ENCODE data around the gene PKNOX1. TPM values are rescaled to one million over a fixed set of nuclear protein-coding genes. Genes with fewer than 3 reads are reported as not detected.
"Not testable (repeated sequence)": the region's sequence is repeated elsewhere in the genome, so short reads cannot be mapped to it uniquely, and the experiment has no call there.

Gene PKNOX1
- polyA plus RNA-seq, 1 donor from 2014 or later = 13.1 TPM

DNA sequence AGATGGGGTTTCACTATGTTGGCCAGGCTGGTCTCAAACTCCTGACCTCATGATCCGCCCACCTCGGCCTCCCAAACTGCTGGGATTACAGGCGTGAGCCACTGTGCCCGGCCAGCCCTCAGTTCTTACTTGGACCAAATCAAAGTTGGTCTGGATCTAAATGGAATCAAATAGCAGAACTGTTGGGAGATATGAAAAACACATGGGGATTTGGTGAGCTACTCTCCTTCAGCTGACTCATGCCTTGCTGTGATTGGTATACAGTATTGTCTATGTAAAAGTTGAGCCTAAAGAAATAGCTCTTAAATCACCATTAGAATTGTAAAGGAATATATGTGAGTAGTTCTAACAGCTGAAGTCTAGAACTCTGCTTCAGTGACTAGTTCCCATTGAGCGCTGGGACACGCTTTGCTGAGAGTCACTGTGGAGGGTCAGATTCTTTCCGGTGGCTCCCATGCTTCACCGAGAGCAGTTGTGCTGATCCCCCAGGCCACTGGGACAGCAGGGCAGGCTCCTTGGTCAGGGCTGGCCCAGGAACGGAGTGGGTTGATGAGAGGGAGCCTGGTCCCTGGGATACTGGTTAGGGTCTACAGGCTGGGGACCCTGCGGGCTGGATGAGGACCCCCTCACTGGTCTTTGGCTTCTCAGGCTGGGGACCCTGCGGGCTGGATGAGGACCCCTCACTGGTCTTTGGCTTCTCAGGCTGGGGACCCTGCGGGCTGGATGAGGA, 14.0 kb downstream of the PKNOX1 start:
- H3K27me3 Mint-ChIP-seq = no peaks in the 10 kb centered on the region
- no peak overlapping the region for H3K4me3 Mint-ChIP-seq
- H3K27ac Mint-ChIP-seq = no peak overlapping the region

DNA sequence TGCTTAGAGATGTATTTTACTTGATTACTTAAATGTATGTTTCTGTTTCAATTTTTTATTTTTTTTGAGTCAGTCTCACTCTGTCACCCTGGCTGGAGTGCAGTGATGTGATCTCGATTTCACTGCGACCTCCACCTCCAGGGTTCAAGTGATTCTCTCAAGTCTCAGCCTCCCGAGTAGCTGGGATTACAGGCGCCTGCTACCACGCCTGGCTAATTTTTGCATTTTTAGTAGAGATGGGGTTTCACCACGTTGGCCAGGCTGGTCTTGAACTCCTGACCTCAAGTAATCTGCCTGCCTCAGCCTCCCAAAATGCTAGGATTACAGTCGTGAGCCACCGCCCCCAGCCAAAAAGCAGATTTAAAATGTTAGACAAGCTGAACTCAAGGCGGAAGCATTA, 15.0 kb downstream of the PKNOX1 start:
- Mint-ChIP-seq H3K4me1 (peaks cover 6 to 16% (median 10%) of the 10 kb centered on the region in 3 donors), H3K4me3 (peak overlapping the region in 1 of 4 donors; percentile 79)
- not testable (repeated sequence) for H3K36me3 Mint-ChIP-seq, H3K27ac Mint-ChIP-seq, H3K9me3 Mint-ChIP-seq, H3K27me3 Mint-ChIP-seq

More for the DNA sequence above, 14.0 kb downstream of the PKNOX1 start:
- Mint-ChIP-seq H3K36me3 (no peaks in the 10 kb centered on the region), H3K9me3 (no peaks in the 10 kb centered on the region), H3K4me1 (peaks cover 6 to 16% (median 10%) of the 10 kb centered on the region in 3 donors)

DNA sequence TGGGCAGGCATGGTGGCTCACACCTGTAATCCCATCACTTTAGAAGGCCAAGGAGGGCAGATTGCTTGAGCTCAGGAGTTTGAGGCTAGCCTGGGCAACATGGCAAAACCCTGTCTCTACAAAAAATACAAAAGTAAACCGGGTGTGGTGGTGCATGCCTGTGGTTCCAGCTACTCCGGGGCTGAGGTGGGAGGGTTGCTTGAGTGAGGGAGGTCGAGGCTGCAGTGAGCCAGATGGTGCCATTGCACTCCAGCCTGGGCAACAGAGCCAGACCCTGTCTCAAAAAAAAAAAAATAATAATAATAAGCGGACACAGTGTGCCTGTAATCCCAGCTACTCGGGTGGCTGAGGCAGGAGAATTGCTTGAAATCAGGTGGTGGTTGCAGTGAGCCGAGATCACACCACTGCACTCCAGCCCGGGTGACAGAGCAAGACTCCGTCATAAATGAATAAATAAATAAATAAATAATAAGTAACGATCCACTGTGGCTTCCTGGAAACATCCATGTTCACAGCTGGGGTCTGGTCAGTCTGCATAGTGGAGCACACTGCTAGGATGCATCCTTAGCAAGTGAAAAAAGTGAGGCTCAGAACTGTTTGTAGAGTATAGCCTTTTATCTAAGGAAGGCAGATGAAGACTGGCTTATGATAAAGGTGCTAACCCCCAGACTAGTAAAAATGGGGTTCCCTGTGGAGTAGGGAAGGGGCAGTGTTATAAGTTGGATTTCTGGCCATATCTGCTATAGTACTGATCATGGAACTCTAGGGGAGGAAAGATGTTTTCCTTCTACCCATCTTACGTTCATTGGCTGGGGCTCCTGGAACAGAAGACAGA, 15.7 kb downstream of the PKNOX1 start:
- Mint-ChIP-seq H3K27me3 (no peaks in the 10 kb centered on the region), H3K4me1 (peaks cover 6 to 14% (median 10%) of the 10 kb centered on the region in 3 donors), H3K36me3 (no peaks in the 10 kb centered on the region), H3K27ac (peak overlapping the region in 1 of 3 donors; percentile 74), H3K4me3 (peak overlapping the region in 1 of 4 donors; percentile 79), H3K9me3 (no peaks in the 10 kb centered on the region)

DNA sequence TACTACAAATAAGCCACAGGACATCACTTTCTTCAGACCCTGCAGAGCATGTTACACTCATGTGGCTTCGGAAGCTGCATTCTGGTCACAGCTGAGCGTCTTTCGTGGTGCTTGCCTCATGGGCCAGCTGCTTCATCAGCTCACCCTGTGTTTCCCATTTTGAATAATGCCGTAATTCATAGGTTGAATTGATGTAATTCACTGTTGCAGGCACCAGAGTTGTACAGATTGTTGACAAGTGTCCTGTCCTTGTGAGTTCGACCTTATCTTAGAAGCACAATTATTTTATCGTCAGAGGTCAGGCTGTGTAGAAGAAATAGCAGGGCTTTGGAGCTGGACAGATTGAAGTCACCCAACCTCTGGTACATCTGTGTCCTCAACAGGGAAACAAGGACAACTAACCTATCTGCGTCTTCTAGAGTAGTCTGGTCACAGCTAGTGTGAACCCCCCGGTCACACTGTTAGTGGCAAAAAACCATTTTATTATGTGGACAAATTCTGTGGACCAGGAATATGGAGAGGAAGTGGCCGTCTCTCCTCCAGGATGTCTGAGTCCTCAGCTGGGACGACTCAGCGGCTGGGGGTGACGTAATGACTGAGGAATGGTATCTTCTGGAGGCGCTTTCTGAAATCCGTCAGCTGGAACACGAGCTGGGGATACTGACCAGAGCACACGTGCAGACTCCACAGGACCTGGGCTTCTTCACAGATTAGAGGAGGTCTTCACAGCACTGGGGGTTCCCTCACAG, 17.8 kb downstream of the PKNOX1 start:
- peaks cover 6 to 13% (median 12%) of the 10 kb centered on the region in 3 donors for H3K4me1 Mint-ChIP-seq
- H3K9me3 Mint-ChIP-seq = no peaks in the 10 kb centered on the region
- H3K4me3 Mint-ChIP-seq = no peak overlapping the region
- peaks cover 1% of the 10 kb centered on the region for H3K36me3 Mint-ChIP-seq
- no peaks in the 10 kb centered on the region for H3K27me3 Mint-ChIP-seq
- peak overlapping the region in 1 of 3 donors; percentile 64 for H3K27ac Mint-ChIP-seq

DNA sequence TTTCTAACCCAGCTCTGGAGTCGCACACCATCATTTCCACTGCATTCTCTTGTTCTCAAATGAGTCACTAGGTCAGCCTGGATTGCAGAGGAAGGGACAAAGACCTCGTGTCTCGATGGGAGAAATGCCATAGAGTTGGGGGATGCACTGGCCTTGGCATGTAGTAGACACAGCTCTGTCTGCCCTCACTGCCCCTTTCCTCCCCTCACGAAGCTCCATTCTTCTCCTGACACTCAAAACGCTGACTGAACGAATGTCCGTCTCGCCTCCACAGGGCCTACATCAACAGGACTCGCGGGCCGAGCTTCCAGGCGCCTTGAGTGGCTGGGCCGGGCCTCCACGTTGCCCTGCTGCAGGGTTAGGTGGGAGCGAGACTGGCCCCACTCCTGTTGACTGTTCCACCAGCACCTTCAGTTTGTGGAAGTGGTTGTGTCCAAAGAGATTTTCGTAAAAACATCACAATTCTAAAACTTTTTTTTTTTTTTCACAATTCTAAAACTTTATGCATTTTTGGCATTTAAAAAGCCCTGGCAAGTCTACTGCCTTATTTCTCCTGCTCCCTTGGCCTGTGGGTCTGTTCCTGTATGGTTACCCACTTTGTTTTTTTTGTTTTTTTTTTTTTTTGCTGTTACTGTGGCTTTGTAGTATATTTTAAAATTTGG, 18.8 kb downstream of the PKNOX1 start:
- Mint-ChIP-seq H3K4me3 (no peak overlapping the region), H3K9me3 (peaks cover 0 to 2% (median 1%) of the 10 kb centered on the region in 3 donors), H3K36me3 (peaks cover 7% of the 10 kb centered on the region), H3K27ac (peak overlapping the region in 1 of 3 donors; percentile 73), H3K27me3 (no peaks in the 10 kb centered on the region), H3K4me1 (peaks cover 6 to 13% (median 12%) of the 10 kb centered on the region in 3 donors)

DNA sequence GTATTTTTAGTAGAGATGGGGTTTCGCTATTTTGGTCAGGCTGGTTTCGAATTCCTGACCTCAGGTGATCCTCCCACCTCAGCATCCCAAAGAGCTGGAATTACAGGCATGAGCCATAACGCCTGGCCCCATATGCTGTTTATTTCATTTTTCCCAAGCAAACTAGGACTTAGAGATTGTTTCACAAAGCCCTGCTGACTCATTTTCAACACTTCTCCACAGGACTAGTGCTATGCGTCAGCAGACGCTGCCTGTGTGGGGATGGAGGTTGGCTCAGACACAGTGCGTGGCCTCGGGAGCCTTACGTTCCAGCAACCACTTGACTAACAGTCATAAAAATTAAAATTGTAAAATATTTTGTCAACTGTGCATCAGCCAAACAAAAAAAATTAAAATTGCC, 22.7 kb downstream of the PKNOX1 start:
- H3K4me3 Mint-ChIP-seq = peak overlapping the region in 1 of 4 donors; percentile 17
- H3K36me3 Mint-ChIP-seq = peaks cover 17% of the 10 kb centered on the region
- no peaks in the 10 kb centered on the region for H3K27me3 Mint-ChIP-seq
- peaks cover 1 to 8% (median 4%) of the 10 kb centered on the region in 3 donors for H3K9me3 Mint-ChIP-seq
- peaks cover 0 to 4% (median 3%) of the 10 kb centered on the region in 3 donors for H3K4me1 Mint-ChIP-seq
- H3K27ac Mint-ChIP-seq = no peak overlapping the region

DNA sequence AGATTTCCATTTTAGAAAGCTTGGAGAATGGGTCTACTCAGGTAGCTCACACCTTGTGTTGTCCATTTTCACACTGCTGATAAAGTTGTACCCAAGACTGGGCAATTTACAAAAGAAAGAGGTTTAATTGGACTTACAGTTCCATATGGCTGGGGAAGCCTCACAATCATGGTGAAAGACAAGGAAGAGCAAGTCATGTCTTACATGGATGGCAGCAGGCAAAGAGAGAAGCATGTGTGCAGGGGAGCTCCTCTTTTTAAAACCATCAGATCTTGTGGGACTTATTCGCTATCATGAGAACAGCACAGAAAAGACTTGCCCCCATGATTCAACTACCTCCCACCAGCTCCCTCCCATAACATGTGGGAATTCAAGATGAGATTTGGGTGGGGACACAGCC, 23.6 kb downstream of the PKNOX1 start:
- H3K27me3 Mint-ChIP-seq, H3K4me1 Mint-ChIP-seq, H3K27ac Mint-ChIP-seq, H3K9me3 Mint-ChIP-seq, H3K4me3 Mint-ChIP-seq: not testable (repeated sequence)
- H3K36me3 Mint-ChIP-seq = peaks cover 17% of the 10 kb centered on the region

DNA sequence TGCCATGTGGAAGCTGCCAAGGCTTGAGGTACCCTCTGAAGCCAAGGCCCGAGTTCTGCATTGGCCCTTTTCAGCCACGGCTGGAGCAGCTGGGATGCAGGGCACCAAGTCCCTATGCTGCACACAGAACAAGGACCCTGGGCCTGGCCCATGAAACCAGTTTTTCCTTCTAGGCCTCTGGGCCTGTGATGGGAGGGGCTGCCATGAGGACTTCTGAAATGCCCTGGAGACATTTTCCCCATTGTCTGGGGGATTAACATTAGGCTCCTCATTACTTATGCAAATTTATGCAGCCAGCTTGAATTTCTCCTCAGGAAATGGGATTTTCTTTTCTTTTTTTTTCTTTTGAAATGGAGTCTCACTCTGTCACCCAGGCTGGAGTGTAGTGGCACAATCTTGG, 24.8 kb downstream of the PKNOX1 start:
- not testable (repeated sequence) for H3K4me3 Mint-ChIP-seq, H3K27me3 Mint-ChIP-seq, H3K27ac Mint-ChIP-seq, H3K9me3 Mint-ChIP-seq, H3K4me1 Mint-ChIP-seq
- H3K36me3 Mint-ChIP-seq = peaks cover 22% of the 10 kb centered on the region

DNA sequence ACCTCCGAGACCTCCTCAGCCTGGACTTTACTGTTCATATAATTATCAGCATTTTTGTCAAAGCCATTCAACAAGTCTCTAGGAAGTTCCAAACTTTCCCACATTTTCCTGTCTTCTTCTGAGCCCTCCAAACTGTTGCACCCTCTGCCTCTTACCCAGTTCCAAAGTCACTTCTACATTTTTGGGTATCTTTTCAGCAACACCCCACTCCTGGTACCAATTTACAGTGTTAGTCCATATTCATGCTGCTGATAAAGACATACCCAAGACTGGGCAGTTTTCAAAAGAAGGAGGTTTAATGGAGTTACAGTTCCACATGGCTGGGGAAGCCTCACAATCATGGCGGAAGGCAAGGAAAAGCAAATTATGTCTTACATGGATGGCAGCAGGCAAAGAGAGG, 25.7 kb downstream of the PKNOX1 start:
- H3K36me3 Mint-ChIP-seq = peaks cover 22% of the 10 kb centered on the region
- not testable (repeated sequence) for H3K4me1 Mint-ChIP-seq, H3K9me3 Mint-ChIP-seq, H3K27ac Mint-ChIP-seq, H3K27me3 Mint-ChIP-seq, H3K4me3 Mint-ChIP-seq

DNA sequence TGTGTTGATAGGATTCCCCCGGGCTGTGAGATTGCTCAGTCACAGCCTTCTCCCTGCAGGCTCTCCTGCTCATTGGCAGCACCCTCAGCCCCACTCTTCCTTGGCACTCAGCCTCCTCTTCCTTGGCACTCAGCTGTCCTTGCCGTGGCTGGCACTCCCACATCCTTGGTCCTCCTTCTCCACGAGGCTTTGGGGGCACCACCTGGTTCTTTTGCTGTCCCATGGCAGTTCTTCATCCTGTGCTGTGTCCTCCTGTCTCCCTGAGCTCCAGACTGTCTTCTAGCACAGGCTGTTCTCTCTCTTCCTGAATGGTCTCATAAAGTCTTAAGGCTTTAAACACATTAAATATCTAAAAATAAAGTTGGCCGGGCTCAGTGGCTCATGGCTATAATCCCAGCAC, 27.0 kb downstream of the PKNOX1 start:
- H3K27ac Mint-ChIP-seq = peak overlapping the region in 1 of 3 donors; percentile 64
- H3K9me3 Mint-ChIP-seq = peaks cover 1 to 8% (median 4%) of the 10 kb centered on the region in 3 donors

DNA sequence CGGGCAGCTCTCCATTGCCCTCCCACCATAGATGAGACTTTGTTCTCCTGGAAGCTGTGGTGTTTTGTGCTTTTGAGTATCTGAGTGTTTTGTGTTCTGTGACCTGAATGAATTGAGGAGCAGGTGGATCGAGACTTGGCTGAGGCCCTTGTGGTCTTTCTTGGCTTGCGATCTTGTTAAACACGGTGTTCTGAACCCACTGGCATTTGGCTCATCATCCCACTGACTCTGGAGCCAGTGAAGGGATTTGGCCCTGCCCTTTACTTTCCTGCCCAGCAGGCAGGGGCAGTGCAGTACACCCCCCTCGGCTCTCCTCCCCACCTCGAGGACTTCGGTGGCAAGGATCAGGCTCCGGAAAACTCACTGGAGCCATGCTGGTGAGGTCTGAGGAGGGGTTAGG, 30.6 kb downstream of the PKNOX1 start:
- H3K27ac Mint-ChIP-seq = no peak overlapping the region
- peaks cover 20% of the 10 kb centered on the region for H3K36me3 Mint-ChIP-seq
- H3K9me3 Mint-ChIP-seq = peaks cover 0 to 5% (median 0%) of the 10 kb centered on the region in 3 donors
- H3K4me1 Mint-ChIP-seq = peaks cover 0 to 5% (median 0%) of the 10 kb centered on the region in 3 donors
- H3K27me3 Mint-ChIP-seq = no peaks in the 10 kb centered on the region
- H3K4me3 Mint-ChIP-seq = no peak overlapping the region

More for the DNA sequence above, 27.0 kb downstream of the PKNOX1 start:
- Mint-ChIP-seq H3K4me1 (peaks cover 0 to 3% (median 0%) of the 10 kb centered on the region in 3 donors), H3K27me3 (no peaks in the 10 kb centered on the region), H3K4me3 (no peak overlapping the region), H3K36me3 (peaks cover 21% of the 10 kb centered on the region)

DNA sequence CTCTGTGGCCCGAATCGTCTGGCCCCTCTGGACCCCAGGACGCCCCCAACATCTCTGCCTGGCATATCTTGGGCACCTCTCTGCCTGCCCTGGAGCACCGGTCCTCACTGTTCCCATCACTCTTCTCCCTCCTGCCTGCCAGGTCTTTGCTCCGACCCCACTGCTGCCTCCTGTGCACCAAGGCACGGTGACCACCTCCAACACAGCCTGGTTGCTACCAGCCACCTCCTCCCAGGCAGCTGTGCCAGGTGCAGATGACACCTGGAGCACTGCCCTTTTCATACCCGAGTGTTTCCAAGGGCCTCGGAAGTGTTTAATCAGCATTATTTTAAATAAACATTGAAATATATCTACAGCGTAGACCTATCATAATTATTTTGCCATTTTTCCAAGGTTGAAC, 31.3 kb downstream of the PKNOX1 start:
- H3K27ac Mint-ChIP-seq = no peak overlapping the region
- H3K27me3 Mint-ChIP-seq = no peaks in the 10 kb centered on the region
- H3K4me3 Mint-ChIP-seq = no peak overlapping the region
- peaks cover 0 to 5% (median 0%) of the 10 kb centered on the region in 3 donors for H3K4me1 Mint-ChIP-seq
- no peaks in the 10 kb centered on the region for H3K9me3 Mint-ChIP-seq
- H3K36me3 Mint-ChIP-seq = peaks cover 19% of the 10 kb centered on the region

DNA sequence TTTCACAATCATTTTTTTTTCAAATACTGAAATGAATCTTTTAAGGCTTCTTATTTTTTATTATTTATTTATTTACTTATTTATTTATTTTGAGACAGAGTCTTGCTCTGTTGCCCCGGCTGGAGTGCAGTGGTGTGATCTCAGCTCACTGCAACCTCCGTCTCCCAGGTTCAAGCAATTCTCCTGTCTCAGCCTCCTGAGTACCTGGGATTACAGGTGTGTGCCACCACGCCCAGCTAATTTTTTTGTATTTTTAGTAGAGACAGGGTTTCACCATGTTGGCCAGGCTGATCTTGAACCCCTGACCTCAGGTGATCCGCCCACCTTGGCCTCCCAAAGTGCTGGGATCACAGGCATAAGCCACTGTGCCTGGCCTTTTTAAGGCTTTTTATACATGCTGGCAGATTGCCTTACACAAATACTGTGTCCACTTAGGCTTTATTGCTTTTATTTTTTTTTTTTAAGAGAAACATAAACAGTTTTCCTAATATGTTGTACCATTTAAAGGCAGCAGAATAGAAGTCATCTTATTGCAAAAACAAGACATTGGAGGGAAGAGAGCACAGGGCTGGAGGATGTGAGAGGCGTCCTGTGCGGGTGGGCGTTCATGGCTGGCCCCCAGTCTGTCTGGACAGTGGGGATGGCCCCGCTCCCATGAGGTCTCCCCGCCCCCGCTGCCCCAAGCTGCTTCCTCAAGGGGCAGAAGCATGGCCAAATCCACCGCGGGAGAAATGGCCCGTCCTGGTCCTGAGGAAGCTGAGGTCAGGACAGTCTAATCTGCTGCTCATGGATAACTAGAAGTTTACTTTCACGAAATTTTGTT, 31.9 kb downstream of the PKNOX1 start:
- H3K36me3 Mint-ChIP-seq = peaks cover 15% of the 10 kb centered on the region
- H3K27me3 Mint-ChIP-seq, H3K27ac Mint-ChIP-seq, H3K9me3 Mint-ChIP-seq, H3K4me1 Mint-ChIP-seq, H3K4me3 Mint-ChIP-seq: not testable (repeated sequence)

DNA sequence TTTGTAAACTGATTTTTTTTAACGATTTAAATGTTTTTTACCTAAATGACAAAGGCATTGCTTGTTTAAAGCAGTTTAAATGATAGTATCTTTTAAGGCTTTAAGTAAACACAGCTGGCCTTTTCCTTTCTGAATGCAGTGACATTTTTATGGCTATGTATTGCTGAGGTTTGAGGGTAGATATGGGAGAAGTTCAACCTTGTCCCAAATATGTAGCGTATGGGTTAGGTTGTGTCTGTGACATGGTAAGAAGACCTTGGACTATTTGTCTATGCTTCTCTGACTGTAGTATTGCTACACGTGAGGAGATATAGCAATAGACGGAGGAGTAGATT, 32.5 kb downstream of the PKNOX1 start:
- Mint-ChIP-seq H3K4me1 (peaks cover 0 to 5% (median 0%) of the 10 kb centered on the region in 3 donors), H3K36me3 (peaks cover 14% of the 10 kb centered on the region), H3K4me3 (no peak overlapping the region), H3K27me3 (no peaks in the 10 kb centered on the region), H3K9me3 (no peaks in the 10 kb centered on the region), H3K27ac (no peak overlapping the region)
